ENCODE data around the gene HELLS. TPM values are rescaled to one million over a fixed set of nuclear protein-coding genes. Genes with fewer than 3 reads are reported as not detected.

The HELLS gene
- total RNA-seq, 5 donors from 2014 or later (not counting 1 experiment from before 2014, with no cell fraction given) = 8.3 to 21.4 (median 13.0) TPM

Other genes with a start within 250 kb of the HELLS start
- gene NOC3L, start 182.8 kb upstream of the HELLS start, total RNA-seq = 10 to 100 TPM; 16.8 to 27.5 (median 19.6) TPM
- gene TBC1D12, start 143.2 kb upstream of the HELLS start, total RNA-seq = under 1 TPM in 4 of 5 donors, not detected in 1; 0.16 to 0.53 (median 0.27) TPM
- gene CYP2C18, start 137.9 kb downstream of the HELLS start, total RNA-seq = under 1 TPM in 1 of 5 donors, not detected in 4; 0.13 TPM
- not detected for gene CYP2C19, start 216.9 kb downstream of the HELLS start, total RNA-seq